Muscle of leg (tissue), 11 donors: Measurements from ENCODE around the gene PRDM16. TPM values are rescaled to one million over a fixed set of nuclear protein-coding genes. Genes with fewer than 3 reads are reported as not detected.

ENCODE experiments used
- DNase-seq: peaks from one replicate; pipeline ENCODE4 v3.0.0; 2013
- H3K27ac ChIP-seq: one replicate; pipeline ENCODE4 v1.5.1; 2013; ENCODE audit warnings: mild to moderate bottlenecking, low read length, control low read depth
- H3K27me3 ChIP-seq: one replicate; pipeline ENCODE4 v1.6.1; 2013; ENCODE audit warnings: low read length; ENCODE audit not compliant: control insufficient read depth, insufficient read depth
- H3K36me3 ChIP-seq: one replicate; pipeline ENCODE4 v1.6.1; 2013; ENCODE audit warnings: low read length; ENCODE audit not compliant: control insufficient read depth, insufficient read depth
- H3K4me1 ChIP-seq: one replicate; pipeline ENCODE4 v1.6.1; 2013; ENCODE audit warnings: low read length; ENCODE audit not compliant: control insufficient read depth, insufficient read depth
- H3K4me3 ChIP-seq: one replicate; pipeline ENCODE4 v1.5.1; 2013; ENCODE audit warnings: low read length, control low read depth
- H3K9me3 ChIP-seq: replicated peaks from 2 replicates; pipeline ENCODE4 v1.6.1; 2013; ENCODE audit warnings: low read depth, low read length; ENCODE audit not compliant: control insufficient read depth
- WGBS: methylation state at CpG from one replicate; pipeline ENCODE4 v1.1.5; 2013; ENCODE audit warnings: missing lambda C conversion rate; ENCODE audit not compliant: insufficient coverage; 5-methylcytosine and 5-hydroxymethylcytosine counted together
- polyA plus RNA-seq, 8 donors: library from polyadenylated mRNA; unstranded; fragments of 120-200 nt; gene quantifications; one replicate each; pipeline versions ENCODE4 v1.2.1 to v1.2.3, GENCODE V29; 2013; ENCODE audit warnings: inconsistent platforms in 1 of 8, low replicate concordance in 1 of 8; ENCODE audit not compliant: insufficient read length in 8 of 8, insufficient read depth in 1 of 8
- total RNA-seq: library from RNA; stranded (reverse); fragments of 120-200 nt; gene quantifications from one replicate; pipeline ENCODE4 v1.2.4, GENCODE V29; 2013

PRDM16 gene
- total and polyA plus RNA-seq, 9 donors = 0.43 to 1.9 (median 0.95) TPM

DNA sequence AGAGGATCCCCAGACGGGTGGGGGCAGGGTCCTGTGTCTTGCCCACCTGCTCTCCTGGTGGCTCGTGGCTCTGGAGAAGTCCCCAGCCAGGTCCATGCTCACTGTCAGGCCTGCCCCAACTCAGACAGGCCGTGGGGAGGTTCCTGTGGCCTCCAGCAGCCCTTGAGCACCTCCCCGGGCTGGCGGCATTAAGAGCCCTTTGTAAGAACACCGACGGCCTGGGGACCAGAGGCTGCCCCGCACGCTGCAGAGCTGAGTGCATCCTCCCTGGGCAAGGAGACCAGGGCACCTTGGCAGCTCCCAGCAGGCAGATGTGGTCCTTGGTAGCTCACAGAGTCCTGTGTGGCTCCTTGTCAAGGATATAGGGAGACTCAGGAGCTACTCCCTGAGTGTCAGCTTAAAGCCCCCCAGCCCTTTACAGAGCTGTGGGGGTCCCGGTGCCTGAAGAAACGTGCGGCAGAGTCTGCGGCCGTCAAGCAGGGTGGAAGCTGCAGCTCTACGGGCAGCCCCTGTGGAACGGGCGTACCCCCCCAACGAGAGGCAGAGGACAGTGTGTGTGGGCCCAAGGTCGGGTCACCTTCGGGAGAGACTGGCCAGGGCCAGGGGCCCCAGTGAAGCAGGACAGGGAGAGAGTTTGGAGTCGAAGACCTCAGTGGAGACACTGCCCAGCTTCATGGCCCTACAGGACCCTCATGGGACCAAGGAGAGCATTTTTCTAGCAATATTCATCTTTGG lies 118.6 kb downstream of the PRDM16 start:
- no peak overlapping the region for H3K4me3 ChIP-seq
- WGBS = 83% methylated on average over 20 of the region's 21 CpGs
- H3K27ac ChIP-seq = peak overlapping the region; percentile 55

DNA sequence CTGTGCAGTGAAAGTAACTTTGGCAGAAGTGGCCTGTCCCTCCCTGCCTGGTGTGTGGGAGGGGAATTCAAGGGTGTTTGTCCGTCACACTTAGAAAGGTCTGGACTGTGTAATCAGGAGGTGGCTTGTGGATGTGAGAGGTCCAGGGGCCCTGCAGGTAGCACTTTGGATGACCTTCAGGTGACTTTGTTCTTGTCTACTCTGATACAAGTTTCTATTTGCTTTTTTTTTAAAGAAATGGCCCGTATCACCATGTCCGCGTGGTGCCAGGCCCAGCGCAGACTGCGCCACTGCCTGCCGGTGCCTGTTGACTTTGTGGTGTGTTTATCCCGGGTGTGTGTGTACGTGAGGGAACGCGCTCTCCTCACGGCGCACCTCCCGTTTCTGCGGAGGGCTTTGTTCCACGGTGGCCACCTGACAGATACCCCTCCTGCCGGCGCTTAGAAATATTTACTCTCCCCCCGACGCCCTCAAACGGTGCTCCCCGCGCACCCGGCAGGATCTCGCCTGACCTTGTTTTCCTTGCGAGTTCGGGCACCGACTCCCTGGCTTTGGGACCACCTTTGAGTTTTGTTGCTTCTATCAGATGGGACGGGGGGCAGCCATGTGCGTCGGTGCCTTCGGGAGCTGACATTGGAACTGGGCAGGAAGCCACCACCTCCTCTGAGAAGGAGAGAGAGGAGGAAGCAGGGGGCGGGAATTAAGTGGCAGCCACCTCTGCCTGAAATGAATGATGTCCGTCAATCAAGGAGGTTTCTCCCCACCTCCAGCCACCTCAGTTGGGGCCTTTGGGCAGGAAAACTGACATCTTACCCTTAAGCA lies 119.4 kb downstream of the PRDM16 start:
- Histone ChIP-seq H3K4me1 (peaks cover 16% of the 10 kb centered on the region), H3K4me3 (no peak overlapping the region), H3K36me3 (no peaks in the 10 kb centered on the region), H3K9me3 (peaks cover 8% of the 10 kb centered on the region), H3K27ac (no peak overlapping the region), H3K27me3 (peaks cover 14% of the 10 kb centered on the region)
- 87% methylated on average over 28 of the region's 34 CpGs for WGBS
- no peak for DNase-seq

More for the DNA sequence above, 118.6 kb downstream of the PRDM16 start:
- no peak for DNase-seq
- Histone ChIP-seq H3K9me3 (peaks cover 8% of the 10 kb centered on the region), H3K27me3 (peaks cover 17% of the 10 kb centered on the region), H3K4me1 (peaks cover 16% of the 10 kb centered on the region), H3K36me3 (no peaks in the 10 kb centered on the region)

DNA sequence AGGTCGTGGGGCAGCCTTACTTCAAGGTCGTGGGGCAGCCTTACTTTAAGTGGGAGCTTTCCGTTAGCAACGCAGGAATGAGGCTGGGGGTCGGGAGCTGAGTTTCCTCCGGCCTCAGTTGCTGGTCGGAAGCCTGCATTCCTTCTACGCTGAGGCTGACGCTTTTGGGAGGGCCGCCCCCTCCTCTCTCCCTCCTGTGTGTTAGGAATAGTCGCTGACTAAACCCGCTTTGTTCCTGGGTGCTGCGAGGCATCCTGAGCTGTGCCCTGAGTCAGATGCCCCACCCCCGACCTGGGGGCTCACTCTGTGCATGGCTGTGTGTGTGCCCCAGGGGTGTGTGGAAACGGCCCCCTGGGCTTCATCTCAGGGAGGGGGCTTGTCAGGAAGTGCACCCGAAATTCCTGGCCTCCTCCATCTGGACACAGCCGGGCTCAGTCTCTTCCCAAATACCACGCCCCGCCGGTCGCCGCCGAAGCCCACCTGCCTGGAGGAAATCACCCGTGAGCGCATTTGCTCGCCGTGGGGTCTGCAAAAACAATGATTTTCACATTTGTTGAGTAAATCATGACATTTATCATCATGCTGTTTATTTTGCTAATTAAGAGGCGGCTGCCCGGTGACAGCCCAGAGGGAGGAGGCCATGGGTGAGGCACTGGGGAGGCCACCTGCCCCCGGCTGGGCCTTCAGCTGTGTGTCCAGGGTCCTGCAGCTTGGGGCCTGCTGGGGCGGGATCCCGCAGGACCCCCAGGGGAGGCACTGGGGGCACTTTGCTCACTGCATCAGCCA lies 121.4 kb downstream of the PRDM16 start:
- DNase-seq = no peak
- Histone ChIP-seq H3K4me3 (no peak overlapping the region), H3K9me3 (peaks cover 8% of the 10 kb centered on the region), H3K27ac (no peak overlapping the region), H3K27me3 (peaks cover under 1% of the 10 kb centered on the region), H3K36me3 (no peaks in the 10 kb centered on the region), H3K4me1 (peaks cover 16% of the 10 kb centered on the region)
- 82% methylated on average over 24 of the region's 32 CpGs for WGBS

DNA sequence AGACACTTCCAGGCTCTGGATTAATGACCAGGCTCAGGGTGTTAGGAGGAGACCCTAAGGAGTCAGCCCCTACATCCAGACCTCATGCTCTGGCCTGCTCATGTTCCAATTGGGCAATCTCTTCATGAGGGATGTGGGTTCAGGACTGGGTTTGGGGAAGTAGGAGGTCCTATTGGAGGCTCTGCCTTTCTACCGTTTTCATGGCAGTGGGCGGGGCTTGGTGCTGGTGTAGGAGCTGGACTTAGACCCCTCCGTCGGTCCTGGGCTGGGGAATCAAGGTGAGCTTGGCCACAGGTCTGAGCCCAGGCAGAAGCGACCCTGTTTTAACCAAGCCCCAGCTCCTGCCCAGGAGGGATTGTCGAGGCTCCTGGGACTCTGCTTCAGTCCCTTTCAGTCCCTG lies 123.4 kb downstream of the PRDM16 start:
- Histone ChIP-seq H3K4me1 (peaks cover 12% of the 10 kb centered on the region), H3K27ac (no peak overlapping the region), H3K36me3 (no peaks in the 10 kb centered on the region), H3K4me3 (no peak overlapping the region), H3K9me3 (peaks cover 8% of the 10 kb centered on the region), H3K27me3 (no peaks in the 10 kb centered on the region)
- WGBS = 84% methylated on average over 6 of the region's 6 CpGs
- DNase-seq = no peak

DNA sequence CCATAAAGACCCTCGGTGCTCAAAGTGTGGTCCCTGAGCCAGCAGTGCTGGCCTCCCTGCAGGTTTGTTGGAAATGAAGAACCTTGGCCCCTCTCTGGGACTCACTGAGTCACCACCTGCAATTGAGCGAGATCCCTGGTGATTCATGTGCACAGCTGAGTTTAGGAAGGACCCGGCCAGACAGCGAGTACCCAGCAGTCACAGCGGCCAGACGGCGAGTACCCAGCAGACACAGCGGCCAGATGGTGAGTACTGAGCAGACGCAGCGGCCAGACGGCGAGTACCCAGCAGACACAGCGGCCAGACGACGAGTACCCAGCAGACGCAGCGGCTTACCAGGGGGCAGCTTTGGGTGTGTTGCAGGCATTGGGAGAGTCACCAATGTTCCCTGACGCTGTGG lies 123.8 kb downstream of the PRDM16 start:
- peaks cover 8% of the 10 kb centered on the region for H3K9me3 ChIP-seq
- H3K27ac ChIP-seq = no peak overlapping the region
- peaks cover 10% of the 10 kb centered on the region for H3K4me1 ChIP-seq
- H3K4me3 ChIP-seq = no peak overlapping the region
- no peaks in the 10 kb centered on the region for H3K36me3 ChIP-seq
- H3K27me3 ChIP-seq = no peaks in the 10 kb centered on the region
- 89% methylated on average over 18 of the region's 18 CpGs for WGBS
- DNase-seq = no peak

DNA sequence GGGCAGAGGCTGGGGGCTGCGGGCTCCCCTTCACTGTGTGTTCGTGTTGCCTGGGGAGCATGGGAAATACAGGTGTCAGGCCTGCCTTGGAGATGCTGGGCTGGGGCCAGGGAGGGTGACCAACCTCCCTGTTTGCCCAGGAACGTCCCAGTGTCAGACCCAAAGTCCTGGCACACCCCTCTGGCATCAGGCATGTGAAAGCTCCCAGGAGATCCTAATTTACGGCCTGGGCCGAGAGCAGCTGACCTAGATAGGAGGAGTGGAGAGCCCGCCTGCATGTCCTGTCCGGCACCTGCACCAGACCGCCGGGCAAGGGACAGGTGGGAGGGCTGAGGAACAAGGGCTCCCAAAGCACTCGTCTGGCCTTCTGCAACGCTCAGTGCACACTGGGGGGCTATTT lies 124.8 kb downstream of the PRDM16 start:
- no peak overlapping the region for H3K27ac ChIP-seq
- no peaks in the 10 kb centered on the region for H3K36me3 ChIP-seq
- WGBS = 70% methylated on average over 8 of the region's 11 CpGs

DNA sequence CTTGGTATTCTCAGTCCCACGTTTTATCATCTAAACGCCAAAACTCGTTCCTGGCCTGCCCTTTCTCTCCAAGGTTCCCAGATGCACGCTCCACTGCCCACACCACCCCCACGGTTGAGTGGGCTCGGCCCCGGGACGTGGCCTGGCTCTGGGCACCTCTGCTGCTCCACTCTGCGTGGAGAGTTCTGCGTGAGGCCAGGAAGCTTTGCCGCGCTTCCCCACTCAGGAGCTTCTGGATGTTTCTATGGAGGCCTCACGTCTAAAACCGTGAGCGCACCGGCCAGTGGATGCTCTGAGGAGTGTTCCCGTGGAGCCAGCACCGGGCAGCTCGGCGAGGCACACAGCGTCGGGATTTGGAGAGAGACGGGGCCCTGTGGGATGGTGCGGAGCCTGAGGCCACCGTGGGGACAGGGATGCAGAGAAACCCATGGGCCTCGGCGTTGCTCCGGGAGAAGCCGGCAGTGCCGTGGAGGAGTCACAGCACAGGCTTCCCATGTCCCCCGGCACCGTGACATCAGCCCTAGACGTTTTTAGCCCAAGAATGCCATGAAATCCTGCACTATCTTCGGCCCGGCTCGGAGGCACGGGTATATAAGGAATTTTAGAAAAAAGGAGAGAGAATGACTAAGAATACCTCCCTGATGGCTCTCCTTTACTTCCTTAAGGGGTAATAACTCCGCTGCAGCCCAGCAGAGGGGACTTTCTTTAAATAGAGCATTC lies 125.9 kb downstream of the PRDM16 start:
- Histone ChIP-seq H3K9me3 (peaks cover 8% of the 10 kb centered on the region), H3K4me3 (no peak overlapping the region), H3K27ac (no peak overlapping the region), H3K36me3 (no peaks in the 10 kb centered on the region), H3K4me1 (peaks cover 10% of the 10 kb centered on the region), H3K27me3 (peaks cover 2% of the 10 kb centered on the region)
- DNase-seq = no peak
- WGBS = 87% methylated on average over 33 of the region's 38 CpGs

More for the DNA sequence above, 124.8 kb downstream of the PRDM16 start:
- no peak for DNase-seq
- Histone ChIP-seq H3K9me3 (peaks cover 8% of the 10 kb centered on the region), H3K4me3 (no peak overlapping the region), H3K4me1 (peaks cover 10% of the 10 kb centered on the region), H3K27me3 (no peaks in the 10 kb centered on the region)

DNA sequence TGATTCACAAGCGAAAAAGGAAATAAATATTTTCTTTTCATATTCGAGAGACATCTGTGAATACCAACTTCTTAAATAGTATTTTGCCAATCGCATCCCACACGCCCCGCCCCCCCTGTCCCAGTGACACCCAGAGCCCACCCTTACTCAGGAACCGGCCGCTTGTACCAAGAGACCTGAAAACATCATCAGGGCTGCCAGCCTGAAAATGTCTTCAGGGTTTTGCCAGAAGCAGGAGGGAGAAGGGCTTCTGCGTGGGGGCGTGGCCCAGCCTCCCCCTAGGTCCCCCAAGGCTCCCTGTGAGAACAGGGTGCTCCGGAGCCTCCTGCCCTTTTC lies 126.4 kb downstream of the PRDM16 start:
- H3K36me3 ChIP-seq = no peaks in the 10 kb centered on the region
- H3K27ac ChIP-seq = no peak overlapping the region
- peaks cover 10% of the 10 kb centered on the region for H3K4me1 ChIP-seq
- WGBS = no CpG with 5 or more reads among the region's 10 CpGs
- peaks cover 8% of the 10 kb centered on the region for H3K9me3 ChIP-seq
- DNase-seq = no peak
- no peak overlapping the region for H3K4me3 ChIP-seq
- H3K27me3 ChIP-seq = peaks cover 2% of the 10 kb centered on the region

DNA sequence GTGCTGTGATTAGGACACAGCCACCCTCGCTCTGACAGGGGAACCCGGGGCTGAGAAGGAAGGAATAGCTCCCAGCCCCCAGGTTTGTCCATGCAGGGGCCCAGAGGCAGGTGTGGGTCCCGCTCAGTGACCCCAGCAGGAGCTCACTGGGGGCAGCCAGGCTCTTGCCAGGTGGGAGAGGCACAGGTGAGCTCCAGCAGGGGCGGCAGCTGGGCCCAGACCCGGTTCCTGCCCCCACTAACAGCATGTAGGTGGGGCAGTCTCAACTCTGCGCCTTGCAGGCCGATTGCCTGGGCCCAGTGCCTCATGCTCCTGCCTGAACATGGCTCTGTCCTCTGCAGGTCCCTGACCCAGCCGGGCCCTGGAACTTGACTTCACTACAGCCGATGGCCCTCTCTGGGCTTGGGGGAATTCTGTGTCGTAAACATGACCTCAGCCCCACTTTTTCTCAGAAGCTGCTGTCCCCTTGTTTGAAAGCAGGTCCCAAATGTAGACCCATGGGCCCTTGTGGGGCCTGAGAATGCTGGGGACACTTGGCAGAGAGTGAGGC lies 127.0 kb downstream of the PRDM16 start:
- WGBS = 68% methylated on average over 9 of the region's 10 CpGs
- H3K36me3 ChIP-seq = no peaks in the 10 kb centered on the region
- H3K27ac ChIP-seq = no peak overlapping the region
- H3K4me1 ChIP-seq = peaks cover 10% of the 10 kb centered on the region
- peaks cover 2% of the 10 kb centered on the region for H3K27me3 ChIP-seq
- no peak overlapping the region for H3K4me3 ChIP-seq
- H3K9me3 ChIP-seq = peaks cover 8% of the 10 kb centered on the region
- no peak for DNase-seq
